HEK293 (cell line): Measurements from ENCODE around the gene RBMS1.

ENCODE experiments used
- CTCF ChIA-PET: fragments of 350-600 bp; formaldehyde crosslinking; extraction: SDS; loops from one replicate; lab custom pipeline; 2021; ENCODE audit warnings: antibody characterized with exemption; lab: Yijun Ruan, JAX
- POLR2A ChIA-PET: fragments of 300-600 bp; formaldehyde crosslinking; extraction: SDS; loops from one replicate; lab custom pipeline; 2020; ENCODE audit warnings: antibody characterized with exemption, inconsistent platforms; lab: Yijun Ruan, JAX
- H3K27ac ChIP-seq: fragments of 200-500 bp; sonication (Bioruptor generic); 2 replicates; pipeline ENCODE4 v1.5.1; 2014; ENCODE audit warnings: low read depth, low read length, control low read depth, inconsistent platforms; ENCODE audit errors: extremely low read depth
- H3K36me3 ChIP-seq, 2 experiments: fragments of 200-500 bp in 1 of 2; sonication (Bioruptor generic) in 1 of 2; 1 replicate in 1 of 2; 2 replicates in 1 of 2; pipeline ENCODE4 v1.5.1; 2014 to 2017; ENCODE audit warnings: inconsistent platforms in 2 of 2, low read length in 2 of 2; ENCODE audit not compliant: control insufficient read depth in 2 of 2, insufficient read depth in 1 of 2
- H3K4me1 ChIP-seq: fragments of 200-500 bp; sonication (Bioruptor generic); 2 replicates; pipeline ENCODE4 v1.5.1; 2014; ENCODE audit warnings: mild to moderate bottlenecking, low read length, inconsistent platforms; ENCODE audit not compliant: control insufficient read depth, insufficient read depth
- H3K4me3 ChIP-seq: 2 replicates; pipeline ENCODE4 v1.5.1; 2011; ENCODE audit warnings: low read depth, mild to moderate bottlenecking, control low read depth, low read length, moderate library complexity
- H3K9me3 ChIP-seq: fragments of 200-500 bp; sonication (Bioruptor generic); 2 replicates; pipeline ENCODE4 v1.5.1; 2014; ENCODE audit warnings: low read depth, low read length, inconsistent platforms; ENCODE audit not compliant: control insufficient read depth, insufficient read depth
- AEBP2 ChIP-seq: fragments of 450-650 bp; formaldehyde crosslinking; IDR thresholded peaks from 2 replicates; pipeline ENCODE4 v1.5.1; 2016; ENCODE audit warnings: missing biosample characterization, missing genetic modification characterization, borderline replicate concordance
- GFI1B ChIP-seq: fragments of 450-650 bp; formaldehyde crosslinking; IDR thresholded peaks from 2 replicates; pipeline ENCODE4 v1.5.1; 2016; ENCODE audit warnings: missing biosample characterization, missing genetic modification characterization
- MEIS1 ChIP-seq: sonication (generic); formaldehyde crosslinking; IDR thresholded peaks from 2 replicates; pipeline ENCODE4 v1.8.1; 2022; ENCODE audit warnings: missing genetic modification reagents, mild to moderate bottlenecking, borderline replicate concordance
- OSR2 ChIP-seq: fragments of 450-650 bp; formaldehyde crosslinking; IDR thresholded peaks from 2 replicates; pipeline ENCODE4 v1.5.1; 2016; ENCODE audit warnings: missing biosample characterization, missing genetic modification characterization
- ZBTB20 ChIP-seq: fragments of 450-650 bp; formaldehyde crosslinking; IDR thresholded peaks from 2 replicates; pipeline ENCODE4 v1.5.1; 2016; ENCODE audit warnings: missing biosample characterization, missing genetic modification characterization
- ZBTB8A ChIP-seq: fragments of 450-650 bp; formaldehyde crosslinking; IDR thresholded peaks from 2 replicates; pipeline ENCODE4 v1.5.1; 2016; ENCODE audit warnings: missing biosample characterization, missing genetic modification characterization
- ZEB2 ChIP-seq: fragments of 450-650 bp; formaldehyde crosslinking; IDR thresholded peaks from 2 replicates; pipeline ENCODE4 v1.5.1; 2016; ENCODE audit warnings: missing biosample characterization, missing genetic modification characterization
- ZIC2 ChIP-seq: fragments of 450-650 bp; formaldehyde crosslinking; IDR thresholded peaks from 2 replicates; pipeline ENCODE4 v1.5.1; 2016; ENCODE audit warnings: missing biosample characterization, missing genetic modification characterization
- ZNF121 ChIP-seq: fragments of 450-650 bp; formaldehyde crosslinking; IDR thresholded peaks from 2 replicates; pipeline ENCODE4 v1.5.1; 2016; ENCODE audit warnings: missing biosample characterization, missing genetic modification characterization
- ZNF169 ChIP-seq: fragments of 450-650 bp; formaldehyde crosslinking; IDR thresholded peaks from 2 replicates; pipeline ENCODE4 v1.5.1; 2016; ENCODE audit warnings: missing biosample characterization, missing genetic modification characterization
- ZNF175 ChIP-seq: fragments of 450-650 bp; formaldehyde crosslinking; IDR thresholded peaks from 2 replicates; pipeline ENCODE4 v1.5.1; 2016; ENCODE audit warnings: missing biosample characterization, missing genetic modification characterization
- ZNF19 ChIP-seq: fragments of 450-650 bp; formaldehyde crosslinking; IDR thresholded peaks from 2 replicates; pipeline ENCODE4; 2016; ENCODE audit warnings: missing biosample characterization, missing genetic modification characterization, low read depth
- ZNF280C ChIP-seq: fragments of 450-650 bp; formaldehyde crosslinking; IDR thresholded peaks from 2 replicates; pipeline ENCODE4 v1.5.1; 2016; ENCODE audit warnings: missing biosample characterization, missing genetic modification characterization
- ZNF280D ChIP-seq: fragments of 450-650 bp; formaldehyde crosslinking; IDR thresholded peaks from 2 replicates; pipeline ENCODE4 v1.5.1; 2016; ENCODE audit warnings: missing biosample characterization, missing genetic modification characterization
- ZNF335 ChIP-seq: fragments of 450-650 bp; formaldehyde crosslinking; conservative IDR thresholded peaks from 2 replicates; pipeline ENCODE4 v1.5.1; 2016; ENCODE audit warnings: missing biosample characterization, missing genetic modification characterization
- ZNF394 ChIP-seq: fragments of 450-650 bp; formaldehyde crosslinking; IDR thresholded peaks from 2 replicates; pipeline ENCODE4 v1.5.1; 2016; ENCODE audit warnings: missing biosample characterization, missing genetic modification characterization, mild to moderate bottlenecking, moderate library complexity, borderline replicate concordance
- ZNF48 ChIP-seq: fragments of 450-650 bp; formaldehyde crosslinking; IDR thresholded peaks from 2 replicates; pipeline ENCODE4 v1.5.1; 2016; ENCODE audit warnings: missing biosample characterization, missing genetic modification characterization
- ZNF501 ChIP-seq: fragments of 450-650 bp; formaldehyde crosslinking; IDR thresholded peaks from 2 replicates; pipeline ENCODE4 v1.5.1; 2016; ENCODE audit warnings: missing biosample characterization, missing genetic modification characterization
- ZNF549 ChIP-seq: fragments of 450-650 bp; IDR thresholded peaks from 2 replicates; pipeline ENCODE4 v1.5.1; 2018; ENCODE audit warnings: missing biosample characterization, missing genetic modification characterization, mild to moderate bottlenecking, inconsistent platforms, moderate library complexity
- ZNF600 ChIP-seq: fragments of 450-650 bp; formaldehyde crosslinking; IDR thresholded peaks from 2 replicates; pipeline ENCODE4 v1.5.1; 2016; ENCODE audit warnings: missing biosample characterization, missing genetic modification characterization
- ZNF629 ChIP-seq: fragments of 450-650 bp; formaldehyde crosslinking; IDR thresholded peaks from 2 replicates; pipeline ENCODE4 v1.5.1; 2017; ENCODE audit warnings: missing biosample characterization, missing genetic modification characterization
- ZNF654 ChIP-seq: fragments of 450-650 bp; formaldehyde crosslinking; IDR thresholded peaks from 2 replicates; pipeline ENCODE4 v1.5.1; 2016; ENCODE audit warnings: low read depth, missing biosample characterization, missing genetic modification characterization
- ZNF660 ChIP-seq: fragments of 450-650 bp; IDR thresholded peaks from 2 replicates; pipeline ENCODE4 v1.5.1; 2018; ENCODE audit warnings: missing biosample characterization, mild to moderate bottlenecking, missing genetic modification characterization
- ZNF704 ChIP-seq: fragments of 450-650 bp; formaldehyde crosslinking; IDR thresholded peaks from 2 replicates; pipeline ENCODE4 v1.5.1; 2016; ENCODE audit warnings: missing biosample characterization, missing genetic modification characterization
- ZNF768 ChIP-seq: fragments of 450-650 bp; formaldehyde crosslinking; IDR thresholded peaks from 2 replicates; pipeline ENCODE4 v1.5.1; 2018; ENCODE audit warnings: missing biosample characterization, mild to moderate bottlenecking, missing genetic modification characterization
- ZNF843 ChIP-seq: fragments of 450-650 bp; formaldehyde crosslinking; IDR thresholded peaks from 2 replicates; pipeline ENCODE4 v1.5.1; 2016; ENCODE audit warnings: missing biosample characterization, missing genetic modification characterization
- ZSCAN5A ChIP-seq: fragments of 450-650 bp; formaldehyde crosslinking; IDR thresholded peaks from 2 replicates; pipeline ENCODE4 v1.5.1; 2016; ENCODE audit warnings: missing biosample characterization, missing genetic modification characterization

Gene RBMS1

GRCh38 chr2:160286551-160286950 is 207.1 kb downstream of the RBMS1 start:
- ChIA-PET POLR2A (no interaction called here), CTCF (no interaction called here)
- Histone ChIP-seq H3K9me3 (no peaks in the 10 kb centered on the region), H3K27ac (no peak overlapping the region), H3K36me3 (peaks cover 8 to 30% of the 10 kb centered on the region in 2 experiments)
- TF ChIP-seq OSR2 (tag by site-specific recombination) (no peak), ZNF48 (no peak), ZNF280D (tag by site-specific recombination) (no peak), ZNF600 (tag by site-specific recombination) (no peak), ZBTB20 (tag by site-specific recombination) (no peak), ZNF629 (tag by site-specific recombination) (no peak), ZNF501 (no peak), ZNF549 (tag by site-specific recombination) (no peak), AEBP2 (tag by site-specific recombination) (no peak), ZBTB8A (no peak), ZNF768 (no peak), ZNF654 (tag by site-specific recombination) (no peak), GFI1B (tag by site-specific recombination) (no peak), ZNF19 (no peak), ZEB2 (tag by site-specific recombination) (no peak), ZNF660 (tag by site-specific recombination) (no peak), ZNF280C (no peak), ZIC2 (tag by site-specific recombination) (no peak), ZNF335 (tag by site-specific recombination) (no peak)
- TF ChIP-seq, all 188 proteins: peak for 0
- peaks cover 24% of the 10 kb centered on the region for H3K4me1 ChIP-seq
- H3K4me3 ChIP-seq: no peak overlapping the region

- Histone ChIP-seq H3K36me3 (peaks cover 8 to 38% of the 10 kb centered on the region in 2 experiments), H3K4me3 (no peak overlapping the region), H3K27ac (no peak overlapping the region), H3K4me1 (peaks cover 9% of the 10 kb centered on the region; the same call in 1 of the 2 replicates), H3K9me3 (no peaks in the 10 kb centered on the region)
- CTCF ChIA-PET: interaction anchor here (0.7 to 0.9 kb wide), 2 partner anchors 32 to 128 kb away, joined by 3 to 4 read pairs; no protein-coding TSS in a partner anchor
- POLR2A ChIA-PET: no interaction called here
- no peak for TF ChIP-seq ZNF121 (tag by site-specific recombination)
- TF ChIP-seq ZNF843: no peak
- TF ChIP-seq ZNF394 (tag by site-specific recombination): no peak
- TF ChIP-seq ZSCAN5A (tag by site-specific recombination): no peak
- TF ChIP-seq MEIS1 (CRISPR knock-in tag): no peak
- TF ChIP-seq ZNF175 (tag by site-specific recombination): no peak
- no peak for TF ChIP-seq ZNF169 (tag by site-specific recombination)
- TF ChIP-seq ZNF704 (tag by site-specific recombination): no peak
Measured at GRCh38 chr2:160283675-160284074, 209.9 kb downstream of the RBMS1 start.
